Hematopoietic multipotent progenitor cell treated with erythropoietin and hydrocortisone succinate and interleukin-3 and kit ligand, for 15 days (in vitro differentiated cells): Measurements from ENCODE around the gene PIAS1.
"Not testable (repeated sequence)": the region's sequence is repeated elsewhere in the genome, so short reads cannot be mapped to it uniquely, and the experiment has no call there.

ENCODE experiments used
- DNase-seq: peaks from one replicate; pipeline ENCODE4 v3.0.0-alpha.2; 2015; ENCODE audit warnings: low spot score

The PIAS1 gene

GRCh38 chr15:68183616-68184315, 129.7 kb downstream of the PIAS1 start:
- no peak for DNase-seq

GRCh38 chr15:68184616-68185480, 130.7 kb downstream of the PIAS1 start:
- no peak for DNase-seq

- no peak for DNase-seq
Measured at GRCh38 chr15:68186671-68187397, 132.7 kb downstream of the PIAS1 start.

- DNase-seq: no peak
Measured at GRCh38 chr15:68187559-68187958, 133.4 kb downstream of the PIAS1 start.

GRCh38 chr15:68188647-68189046, 134.5 kb downstream of the PIAS1 start:
- no peak for DNase-seq

GRCh38 chr15:68190048-68190447, 135.9 kb downstream of the PIAS1 start:
- DNase-seq: no peak

- no peak for DNase-seq
Measured at GRCh38 chr15:68191555-68191954, 137.4 kb downstream of the PIAS1 start.

GRCh38 chr15:68192117-68192516, 138.0 kb downstream of the PIAS1 start:
- no peak for DNase-seq

GRCh38 chr15:68192804-68193486, 138.8 kb downstream of the PIAS1 start:
- no peak for DNase-seq

GRCh38 chr15:68195336-68196112, 141.4 kb downstream of the PIAS1 start:
- no peak for DNase-seq

- DNase-seq: no peak
Measured at GRCh38 chr15:68196445-68197169, 142.5 kb downstream of the PIAS1 start.

GRCh38 chr15:68197170-68197492, 143.0 kb downstream of the PIAS1 start:
- DNase-seq: no peak

- no peak for DNase-seq
Measured at GRCh38 chr15:68197661-68198437, 143.7 kb downstream of the PIAS1 start.

- DNase-seq: no peak
Measured at GRCh38 chr15:68199340-68199739, 145.2 kb downstream of the PIAS1 start.

GRCh38 chr15:68200016-68200861, 146.1 kb downstream of the PIAS1 start:
- no peak for DNase-seq

GRCh38 chr15:68201153-68201878, 147.2 kb downstream of the PIAS1 start:
- DNase-seq: no peak

GRCh38 chr15:68201879-68202261, 147.8 kb downstream of the PIAS1 start:
- no peak for DNase-seq

- DNase-seq: not testable (repeated sequence)
Measured at GRCh38 chr15:68202994-68203393, 148.9 kb downstream of the PIAS1 start.
